Right ventricle myocardium inferior (tissue), 1 donor: Measurements from ENCODE around the gene CMPK2. TPM values are rescaled to one million over a fixed set of nuclear protein-coding genes. Genes with fewer than 3 reads are reported as not detected.
"Not testable (repeated sequence)": the region's sequence is repeated elsewhere in the genome, so short reads cannot be mapped to it uniquely, and the experiment has no call there.

ENCODE experiments used
- ATAC-seq: fragments of 200-7000 bp; cut with Tn5 transposase; one replicate; pipeline ENCODE4 v1.9.1; 2020; ENCODE audit warnings: mild to moderate bottlenecking, moderate library complexity
- DNase-seq: peaks from one replicate; pipeline ENCODE4 v3.0.0; 2021; ENCODE audit errors: missing footprints
- intact Hi-C: fragments of 100-400 bp; cut with DNase I; formaldehyde crosslinking; loops from one replicate; pipeline ENCODE4 v1.11.0; 2022
- total RNA-seq: library from RNA; stranded (reverse); fragmentation: NEBNext Ultra II Directional; extraction: Animal tissue kit (Norgen Biotek cat#: 25700); gene quantifications from one replicate; pipeline ENCODE4 v1.2.1, GENCODE V29; 2021
- donor health status: DM: no; HTN: yes; CAD: no; lungs with severe emphysema.

Gene CMPK2
- total RNA-seq, 1 donor from 2014 or later = 3.4 TPM

DNA sequence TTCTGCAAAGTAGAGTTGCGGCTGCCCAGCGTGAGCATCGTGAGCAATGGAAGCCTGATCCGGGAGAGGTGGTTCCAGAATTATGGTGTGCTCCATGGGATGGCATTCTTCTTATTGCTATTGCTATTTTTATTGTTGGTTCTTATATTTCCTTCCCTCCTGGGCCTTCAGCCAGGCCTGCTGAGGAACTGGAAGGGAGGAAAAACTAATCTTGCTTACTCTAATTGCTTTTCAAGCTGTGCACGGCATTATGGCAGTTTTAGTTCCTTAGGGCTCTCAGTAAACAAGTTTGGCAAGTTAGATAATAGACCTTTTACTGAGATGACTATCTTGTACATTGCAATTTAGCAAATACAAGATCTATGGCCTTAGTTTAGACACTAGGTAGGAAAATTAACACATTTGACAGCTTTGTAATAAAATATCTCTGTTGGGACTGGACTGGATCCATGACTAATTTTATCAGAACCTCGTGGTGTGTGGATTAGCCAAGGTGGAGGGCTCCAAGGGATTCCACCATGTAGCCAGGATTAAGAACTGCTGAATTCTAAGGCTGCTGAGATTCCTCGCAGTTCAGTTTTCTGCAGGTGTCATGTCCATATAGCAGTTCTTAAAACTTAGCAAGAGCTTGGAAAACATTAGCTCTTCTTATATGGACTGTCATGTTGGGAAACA is 17.9 kb upstream of the CMPK2 start:
- ATAC-seq (peak; percentile 28), DNase-seq (no peak)
- intact Hi-C loops = no loop called here

DNA sequence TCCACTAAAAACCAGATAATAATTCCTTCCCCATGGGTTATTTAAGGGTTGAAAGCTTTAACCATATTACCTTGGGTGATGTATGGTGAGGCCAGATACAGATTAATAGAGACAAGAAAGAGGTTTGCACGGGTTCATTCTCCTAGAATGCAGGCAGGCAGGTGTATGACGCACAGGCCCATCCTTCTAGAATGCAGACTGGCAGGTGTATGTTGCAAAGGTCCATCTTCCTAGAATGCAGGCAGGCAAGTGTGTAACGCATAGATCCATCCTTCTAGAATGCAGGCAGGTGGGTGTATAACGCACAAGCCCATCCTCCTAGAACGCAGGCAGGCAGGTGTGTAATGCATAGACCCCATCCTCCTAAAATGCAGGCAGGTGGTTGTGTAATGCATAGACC is 15.8 kb upstream of the CMPK2 start:
- intact Hi-C loops = no loop called here
- ATAC-seq (no peak), DNase-seq (no peak)

DNA sequence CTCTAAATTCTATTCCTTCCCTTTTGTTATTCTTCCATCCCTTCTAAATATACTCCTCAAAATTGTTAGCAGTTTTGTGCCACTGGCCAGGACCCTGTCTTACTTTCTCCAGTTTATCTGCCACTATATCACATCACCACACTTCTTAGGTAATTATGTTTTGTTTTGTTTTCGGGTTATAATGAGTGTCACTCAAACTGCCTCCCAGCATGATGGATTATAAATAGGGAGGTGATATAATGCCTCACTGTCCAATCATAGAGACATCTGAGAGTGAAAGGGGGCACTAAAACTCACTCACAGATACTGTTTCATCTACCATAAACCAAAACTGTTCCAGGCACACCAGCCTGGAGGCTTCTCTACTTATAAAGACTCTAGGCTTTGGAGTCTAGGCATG is 15.3 kb upstream of the CMPK2 start:
- no peak for DNase-seq
- intact Hi-C loops = no loop called here
- ATAC-seq = no peak

DNA sequence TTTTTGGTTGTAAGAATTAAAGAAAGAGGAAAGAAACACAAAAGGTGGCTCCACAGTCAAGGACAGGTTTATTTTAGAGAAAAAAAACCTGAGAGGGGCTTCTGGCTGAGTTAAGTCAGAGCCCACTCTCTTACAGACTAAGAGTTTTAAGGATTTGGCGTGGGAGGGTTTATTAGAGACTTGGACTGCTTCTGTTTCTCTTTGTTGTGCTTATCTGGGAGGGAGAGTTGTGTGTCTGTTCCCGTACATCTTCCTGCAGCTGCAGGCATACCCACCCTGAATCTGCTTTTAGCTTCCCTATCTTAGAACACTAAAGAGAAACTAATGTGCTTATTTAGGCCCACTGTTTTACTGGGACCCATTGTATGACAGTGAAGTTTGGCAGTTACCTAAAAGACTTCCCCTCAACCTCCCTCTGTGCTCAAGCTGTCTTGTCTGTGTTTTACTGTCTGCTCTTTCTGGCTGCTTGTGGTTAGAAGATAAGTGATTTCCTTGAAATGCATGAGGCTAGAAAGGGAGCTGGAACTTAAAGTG is 14.6 kb upstream of the CMPK2 start:
- ATAC-seq (no peak), DNase-seq (no peak)
- intact Hi-C loops = no loop called here

DNA sequence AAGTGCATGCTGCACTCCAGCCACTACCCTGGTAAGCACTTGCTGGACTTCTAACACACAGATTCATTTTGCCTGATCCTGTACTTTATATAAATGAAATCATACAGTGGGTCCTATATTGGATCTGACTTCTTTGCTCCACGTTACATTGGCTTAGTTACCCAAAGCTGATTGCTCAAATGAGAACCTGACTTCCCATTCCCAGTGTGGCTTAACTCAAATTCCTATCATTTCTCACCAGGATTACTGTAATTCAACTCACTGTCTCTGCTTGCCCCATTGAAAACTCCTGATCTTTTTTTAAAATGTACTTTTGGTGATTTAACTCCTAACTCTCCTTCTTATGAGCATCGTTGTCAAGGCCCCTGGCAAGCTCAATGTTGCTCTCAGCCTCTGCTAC is 13.3 kb upstream of the CMPK2 start:
- no peak for DNase-seq
- intact Hi-C loops = no loop called here
- no peak for ATAC-seq

DNA sequence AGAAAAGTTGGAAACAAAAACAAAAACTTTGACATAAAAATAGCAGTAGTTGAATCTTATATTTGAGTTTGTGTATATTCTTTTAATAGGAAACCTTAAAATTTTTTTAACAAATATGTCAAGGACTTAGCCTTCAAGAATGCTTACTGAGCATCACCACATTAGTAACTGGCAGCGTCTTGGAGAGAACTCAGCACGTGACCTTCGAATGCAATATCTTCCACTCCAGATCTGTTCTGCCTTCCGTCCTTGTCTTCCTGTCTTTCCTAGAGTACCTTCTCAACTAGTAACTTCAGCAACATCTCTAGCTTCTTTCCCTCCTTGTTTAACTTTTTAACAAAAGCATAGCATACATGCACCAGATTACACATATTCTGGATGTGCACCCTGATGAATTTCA is 12.8 kb upstream of the CMPK2 start:
- ATAC-seq = no peak
- no peak for DNase-seq
- intact Hi-C loops = no loop called here

DNA sequence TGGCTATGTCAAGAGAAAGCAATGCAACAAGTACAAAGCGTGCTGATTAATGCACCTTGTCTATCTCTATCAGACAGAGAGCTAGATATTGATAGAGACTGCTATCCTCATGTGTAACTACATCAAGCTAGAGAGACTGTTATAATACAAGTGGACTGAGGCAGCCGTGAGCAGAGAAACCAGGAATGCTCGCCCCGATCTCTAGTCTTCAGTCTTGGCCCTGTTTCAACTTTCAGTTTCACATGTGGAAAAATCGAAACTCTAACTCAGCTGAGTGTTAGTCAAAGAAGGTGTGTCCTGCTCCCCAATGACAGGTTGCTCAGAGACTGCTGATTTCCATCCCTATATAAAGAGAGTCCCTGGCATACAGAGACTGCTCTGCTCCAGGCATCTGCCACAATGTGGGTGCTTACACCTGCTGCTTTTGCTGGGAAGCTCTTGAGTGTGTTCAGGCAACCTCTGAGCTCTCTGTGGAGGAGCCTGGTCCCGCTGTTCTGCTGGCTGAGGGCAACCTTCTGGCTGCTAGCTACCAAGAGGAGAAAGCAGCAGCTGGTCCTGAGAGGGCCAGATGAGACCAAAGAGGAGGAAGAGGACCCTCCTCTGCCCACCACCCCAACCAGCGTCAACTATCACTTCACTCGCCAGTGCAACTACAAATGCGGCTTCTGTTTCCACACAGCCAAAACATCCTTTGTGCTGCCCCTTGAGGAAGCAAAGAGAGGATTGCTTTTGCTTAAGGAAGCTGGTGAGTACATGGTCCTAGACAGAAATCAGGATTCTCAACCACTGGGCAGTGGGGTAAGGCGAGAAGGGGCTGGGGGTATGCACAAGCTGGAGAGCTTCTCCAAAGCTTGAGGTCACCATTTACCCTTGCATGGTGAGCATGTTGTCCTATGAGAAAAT is 11.9 kb upstream of the CMPK2 start, which contains the start of gene RSAD2:
RSAD2 (plus strand) TSS at position 376 of the 903 bp plus-strand sequence; CDS start at position 400, 24 bp downstream.
- peak; percentile 60 for ATAC-seq
- intact Hi-C loops = no loop called here
- no peak for DNase-seq

DNA sequence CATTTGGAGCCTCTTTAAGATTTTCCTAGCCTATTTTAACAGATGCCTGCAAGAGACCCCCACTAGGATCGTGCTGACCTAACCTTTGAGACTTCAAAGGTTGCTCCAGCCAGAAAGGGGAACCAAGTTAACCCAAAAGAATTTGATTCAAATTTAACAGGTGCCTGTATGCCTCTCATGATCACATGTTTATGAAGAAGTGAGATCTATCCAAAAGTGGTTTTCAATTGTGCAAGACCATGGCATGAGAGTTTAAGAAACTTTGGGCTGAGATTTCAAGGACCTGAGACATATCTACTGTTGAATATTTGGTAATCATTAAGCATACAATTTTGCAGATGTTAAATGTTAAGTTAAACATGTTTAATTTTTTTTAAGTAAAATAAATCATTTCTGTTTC is 10.6 kb upstream of the CMPK2 start:
- ATAC-seq (no peak), DNase-seq (no peak)
- intact Hi-C loops = no loop called here

DNA sequence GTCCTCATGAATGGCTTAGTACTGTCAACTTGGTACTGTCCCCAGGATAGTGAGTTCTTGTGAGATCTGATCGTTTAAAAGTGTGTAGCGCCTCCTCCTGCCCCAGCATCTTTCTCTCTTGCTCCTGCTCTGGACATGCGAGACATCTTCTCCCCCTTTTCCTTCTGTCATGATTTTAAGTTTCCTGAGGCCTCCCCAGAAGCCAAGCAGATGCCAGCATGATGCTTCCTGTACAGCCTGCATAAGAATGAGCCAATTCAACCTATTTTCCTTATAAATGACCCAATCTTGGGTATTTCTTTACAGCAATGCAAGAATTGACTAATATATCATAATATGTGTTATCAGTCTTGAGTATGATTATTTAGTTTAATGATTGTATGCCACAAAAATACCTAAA is 8.3 kb upstream of the CMPK2 start:
- intact Hi-C loops = no loop called here
- no peak for ATAC-seq
- no peak for DNase-seq

DNA sequence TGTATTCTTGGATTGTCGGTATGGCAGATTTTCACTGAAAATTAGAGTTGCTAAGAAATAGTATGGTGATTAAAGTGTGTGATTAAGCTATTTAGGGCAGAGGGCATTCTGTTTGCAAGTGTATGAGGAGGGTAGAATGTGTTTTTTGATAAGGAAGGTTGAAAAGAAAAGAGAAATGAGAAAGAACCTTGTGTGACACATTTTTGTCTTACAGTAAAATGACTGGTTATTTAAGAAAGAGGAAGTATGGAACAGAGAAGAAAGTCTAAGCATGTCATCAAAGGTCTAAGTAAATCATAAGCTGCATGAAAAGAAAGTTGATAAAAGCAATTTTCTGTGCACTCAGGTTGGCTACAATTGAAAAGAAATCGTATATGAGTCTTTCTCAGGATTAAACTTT is 6.7 kb upstream of the CMPK2 start:
- intact Hi-C loops = no loop called here
- no peak for ATAC-seq
- DNase-seq = no peak

DNA sequence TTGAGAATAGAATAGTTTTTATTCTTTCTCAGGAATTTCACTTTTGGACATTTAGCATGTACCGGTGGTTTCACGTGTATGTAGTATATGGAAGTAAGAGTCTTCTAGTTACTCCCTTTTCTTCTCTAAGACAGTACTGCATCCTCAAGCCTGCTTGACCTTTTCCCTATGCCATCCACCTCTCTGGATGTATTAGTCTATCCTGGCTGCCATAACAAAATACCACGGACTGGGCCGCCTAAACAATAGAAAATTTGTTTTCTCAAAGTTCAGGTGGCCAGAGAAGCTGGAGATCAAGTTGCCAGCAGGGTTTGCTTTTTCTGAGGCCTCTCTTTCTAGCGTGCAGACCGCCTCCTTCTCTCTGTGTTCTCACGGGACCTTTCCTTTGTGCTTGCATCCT is 1.3 kb upstream of the CMPK2 start:
- DNase-seq (no peak), ATAC-seq (no peak)
- intact Hi-C loops = loop anchor here (5.0 kb wide), 1 partner anchor 50 kb away; the partner anchor contains the start of gene RNF144A

DNA sequence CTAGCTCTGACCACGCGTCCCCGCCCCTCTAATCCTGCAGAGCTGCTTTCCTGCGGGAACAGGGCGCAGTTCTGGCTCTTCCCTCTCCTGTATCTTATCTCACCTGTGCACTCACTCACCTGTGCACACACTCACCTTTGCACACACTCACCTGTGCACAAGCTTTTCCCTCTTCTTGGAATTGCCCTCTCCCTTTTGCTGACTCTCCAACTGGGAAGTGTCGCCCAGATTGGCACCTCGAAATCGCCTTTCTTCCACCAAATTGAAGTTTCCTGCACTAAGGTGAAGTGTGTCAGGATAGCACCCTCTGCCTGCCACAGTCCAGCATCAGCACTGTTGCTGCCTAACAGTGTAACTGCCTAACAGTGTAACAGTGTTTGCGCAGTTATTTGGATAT is 566 bp upstream of the CMPK2 start:
- intact Hi-C loops = loop anchor here (5.0 kb wide), 1 partner anchor 51 kb away; the partner anchor contains the start of gene RNF144A
- DNase-seq (no peak), ATAC-seq (no peak)

DNA sequence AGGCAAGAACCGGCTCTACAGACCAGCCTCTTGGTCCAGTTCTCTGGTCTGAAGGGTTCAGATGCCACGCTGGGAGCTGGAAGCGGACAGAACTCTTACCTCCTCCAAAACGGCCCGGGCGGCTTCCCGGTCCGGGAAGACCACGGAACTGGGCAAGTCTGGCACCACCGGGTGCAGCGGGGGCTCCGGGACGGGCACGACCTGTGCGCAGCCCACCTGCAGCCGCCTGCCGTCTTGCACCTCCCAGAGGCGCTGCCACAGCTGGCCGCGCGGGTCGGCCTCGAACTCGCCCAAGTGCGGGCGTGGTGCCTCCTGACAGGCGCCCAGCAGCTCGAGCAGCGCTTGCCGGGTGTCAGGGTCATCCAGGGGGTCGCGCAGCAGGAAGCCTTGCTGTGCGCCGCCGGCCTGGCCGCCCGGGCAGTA is 773 bp downstream of the CMPK2 start:
- intact Hi-C loops = loop anchor here (5.0 kb wide), 1 partner anchor 52 kb away; the partner anchor contains the start of gene RNF144A
- DNase-seq = no peak

DNA sequence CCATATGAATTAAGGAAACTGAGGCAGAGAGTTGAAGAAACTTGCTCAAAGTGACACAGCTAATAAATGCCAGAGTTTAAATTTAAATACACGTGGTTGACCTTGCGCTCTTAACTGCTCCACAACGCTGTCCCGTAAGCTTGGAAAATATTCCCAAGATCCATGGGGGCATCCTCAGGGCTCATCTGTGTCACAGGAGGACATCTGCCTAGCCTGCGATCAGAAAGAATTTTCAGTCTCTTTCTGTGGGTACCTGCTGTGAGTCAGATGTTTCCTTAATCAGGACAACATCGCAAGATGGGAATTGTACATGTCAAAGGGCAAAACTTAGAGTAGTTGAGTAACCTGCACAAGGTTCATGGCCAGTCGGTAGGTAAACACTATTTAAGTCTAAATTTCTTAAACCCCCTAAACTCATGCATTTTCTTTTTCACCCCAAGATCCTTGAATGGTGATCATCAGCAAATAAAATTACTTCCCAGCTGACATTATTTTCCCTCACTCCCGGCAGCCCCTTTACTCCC is 1.4 kb downstream of the CMPK2 start:
- intact Hi-C loops = no loop called here
- ATAC-seq = no peak

More for the DNA sequence above, 773 bp downstream of the CMPK2 start:
- ATAC-seq = no peak

DNA sequence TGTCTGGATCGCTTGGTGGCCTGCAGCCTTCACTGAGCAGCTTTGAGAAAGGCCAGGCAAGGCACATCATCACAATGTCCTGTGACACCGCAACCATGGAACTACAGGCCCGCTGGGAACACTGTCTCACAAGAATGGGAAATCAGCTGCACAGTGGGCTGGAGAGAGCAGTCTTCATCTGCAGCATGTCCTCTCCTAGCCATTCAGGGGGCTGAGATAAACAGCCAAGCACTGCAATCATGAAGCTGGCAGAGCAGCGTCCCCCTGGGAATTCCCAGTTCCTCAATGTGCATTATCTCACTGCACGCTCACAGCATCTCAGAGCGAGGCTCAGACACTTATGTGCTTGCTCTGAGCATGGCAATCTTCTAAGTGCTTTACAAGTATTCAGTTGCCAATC is 1.9 kb downstream of the CMPK2 start:
- DNase-seq (no peak), ATAC-seq (peak; percentile 60)
- intact Hi-C loops = no loop called here

More for the DNA sequence above, 1.4 kb downstream of the CMPK2 start:
- DNase-seq = no peak

DNA sequence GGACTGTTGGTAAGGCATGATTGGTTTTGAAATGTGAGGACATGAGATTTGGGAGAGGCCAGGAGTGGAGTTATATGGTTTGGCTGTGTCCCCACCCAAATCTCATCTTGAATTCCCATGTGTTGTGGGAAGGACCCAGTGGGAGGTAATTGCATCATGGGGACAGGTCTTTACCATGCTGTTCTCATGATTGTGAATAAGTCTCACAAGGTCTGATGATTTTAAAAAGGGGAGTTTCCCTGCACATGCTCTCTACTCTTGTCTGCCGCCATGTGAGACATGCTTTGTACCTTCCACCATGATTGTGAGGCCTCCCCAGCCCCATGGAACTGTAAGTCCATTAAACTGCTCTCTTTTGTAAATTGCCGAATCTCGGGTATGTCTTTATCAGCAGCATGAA is 5.4 kb downstream of the CMPK2 start:
- ATAC-seq (no peak), DNase-seq (no peak)
- intact Hi-C loops = no loop called here

DNA sequence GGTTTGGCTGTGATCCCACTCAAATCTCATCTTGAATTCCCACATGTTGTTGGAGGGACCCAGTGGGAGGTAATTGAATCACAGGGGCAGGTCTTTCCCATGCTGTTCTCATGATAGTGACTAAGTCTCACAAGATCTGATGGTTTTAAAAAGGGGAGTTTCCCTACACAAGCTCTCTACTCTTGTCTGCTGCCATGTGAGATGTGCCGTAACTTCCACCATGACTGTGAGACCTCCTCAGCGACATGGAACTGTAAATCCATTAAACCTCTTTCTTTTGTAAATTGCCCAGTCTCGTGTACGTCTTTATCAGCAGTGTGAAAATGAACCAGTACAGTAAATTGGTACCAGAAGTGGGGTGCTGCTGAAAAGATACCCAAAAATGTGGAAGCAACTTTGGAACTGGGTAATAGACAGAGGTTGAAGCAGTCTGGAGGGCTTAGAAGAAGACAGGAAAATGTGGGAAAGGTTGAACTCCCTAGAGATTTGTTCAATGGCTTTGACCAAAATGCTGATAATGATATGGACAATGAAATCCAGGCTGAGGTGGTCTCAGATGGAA is 7.2 kb downstream of the CMPK2 start:
- ATAC-seq, DNase-seq, intact Hi-C loops: not testable (repeated sequence)

DNA sequence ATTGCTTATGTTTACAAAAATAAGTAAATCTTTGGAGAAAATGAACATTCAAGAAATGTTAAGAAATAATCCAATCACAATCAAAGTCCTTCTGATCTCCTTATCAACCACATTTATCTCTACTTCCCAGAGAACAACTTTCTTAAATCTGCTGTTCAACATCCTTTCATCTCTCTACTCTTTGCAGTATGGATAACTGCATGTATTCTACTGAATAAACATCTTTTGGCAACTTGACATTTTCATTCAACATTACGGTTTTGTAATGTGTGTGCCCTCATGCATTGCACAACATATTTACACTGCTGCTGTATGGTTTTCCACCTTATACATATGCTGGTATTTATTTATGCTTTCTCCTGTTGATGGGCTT is 9.2 kb downstream of the CMPK2 start:
- DNase-seq (no peak), ATAC-seq (no peak)
- intact Hi-C loops = no loop called here

DNA sequence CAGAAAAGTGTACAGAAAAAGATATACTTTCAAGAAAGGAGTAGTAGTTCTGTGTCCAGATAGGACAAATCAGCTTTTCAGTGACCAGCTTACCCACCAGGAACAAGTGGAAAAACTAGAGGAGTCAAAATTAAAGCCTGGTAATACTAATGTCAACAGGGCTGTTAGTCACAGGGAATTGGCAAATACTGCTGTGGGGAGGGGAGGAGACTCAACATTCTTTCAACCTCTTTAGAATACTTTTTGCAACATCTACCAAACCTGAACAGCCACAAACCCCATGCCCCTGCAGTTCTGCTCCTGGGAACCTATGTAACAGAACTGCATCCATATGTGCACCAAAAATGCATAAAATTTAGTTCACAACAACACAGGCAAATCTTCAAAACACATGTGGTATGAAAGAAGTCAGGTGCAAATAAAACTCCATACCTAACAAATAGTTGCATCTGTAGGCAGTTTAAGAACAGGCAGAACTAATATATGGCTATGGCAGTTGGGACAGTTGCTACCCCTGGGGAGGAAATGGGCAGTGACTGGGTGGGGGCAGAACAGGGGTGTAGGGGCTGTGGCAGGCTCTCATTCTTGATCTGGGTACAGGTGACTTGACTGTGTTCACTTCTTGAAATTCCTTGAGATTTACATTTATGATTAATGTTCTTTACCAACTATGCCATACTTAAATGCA is 9.7 kb downstream of the CMPK2 start:
- DNase-seq (no peak), ATAC-seq (no peak)
- intact Hi-C loops = no loop called here
